K562 (cell line): ENCODE measurements around the gene OR10A3. TPM values are rescaled to one million over a fixed set of nuclear protein-coding genes. Genes with fewer than 3 reads are reported as not detected.

Experiments
- ATAC-seq: fragments of 200-7000 bp; cut with Tn5 transposase; 3 replicates; pipeline ENCODE4 v1.9.1; 2020; ENCODE audit warnings: moderate library complexity
- BruUV-seq: library from RNA; stranded (reverse); fragments of 400-500 nt; replicated peaks from 2 replicates; lab custom pipeline; 2021; lab: Mats Ljungman, UMichigan
- CTCF ChIA-PET: fragments of 300-600 bp; formaldehyde crosslinking; extraction: SDS; loops from one replicate; lab custom pipeline; 2021; ENCODE audit warnings: low intra/inter-chr PET ratio; lab: Yijun Ruan, JAX
- POLR2A ChIA-PET: fragments of 300-600, 350-650 bp; sonication (Branson Sonifier 250); formaldehyde crosslinking; extraction: SDS; loops from one replicate; lab custom pipeline; 2021; ENCODE audit warnings: antibody characterized with exemption, inconsistent platforms; lab: Yijun Ruan, JAX
- DNase-seq, 4 experiments: peaks; one replicate each; pipeline versions ENCODE4 v3.0.0 to v3.0.0-alpha.2; 2011 to 2018; ENCODE audit warnings: low spot score in 3 of 4, mixed read lengths in 3 of 4; ENCODE audit errors: extremely low read depth in 1 of 4
- FAIRE-seq: peaks from 2 replicates; lab custom pipeline; 2011; peaks lifted over from hg19 to GRCh38; lab: Jason Lieb, UNC
- H2AFZ ChIP-seq: 2 replicates; pipeline ENCODE4 v1.6.0; 2011; ENCODE audit warnings: low read depth, low read length, control low read depth, inconsistent platforms
- H3K27ac ChIP-seq: fragments of 200-600 bp; 3 replicates; pipeline ENCODE4 v1.8.0; 2011; ENCODE audit warnings: low read depth, mild to moderate bottlenecking, control low read depth, inconsistent platforms, low read length, moderate library complexity, mixed read lengths; ENCODE audit errors: extremely low read depth
- H3K27me3 ChIP-seq, 2 experiments: fragments of 300-600 bp in 1 of 2; 2 replicates in 1 of 2; 3 replicates in 1 of 2; pipeline versions ENCODE4 v1.6.0 to v1.8.0; 2011; ENCODE audit warnings: inconsistent platforms in 2 of 2, low read length in 2 of 2, mild to moderate bottlenecking in 1 of 2, mixed read lengths in 1 of 2, moderate library complexity in 1 of 2; ENCODE audit not compliant: control insufficient read depth in 2 of 2, insufficient read depth in 2 of 2
- H3K36me3 ChIP-seq: fragments of 300-600 bp; 3 replicates; pipeline ENCODE4 v1.8.0; 2011; ENCODE audit warnings: mild to moderate bottlenecking, low read length, inconsistent platforms; ENCODE audit not compliant: control insufficient read depth, insufficient read depth
- H3K4me1 ChIP-seq, 2 experiments: fragments of 200-600 bp in 1 of 2; replicated peaks in 1 of 2; 2 replicates in 1 of 2; 3 replicates in 1 of 2; pipeline versions ENCODE4 v1.5.1 to v1.8.0; 2011; ENCODE audit warnings: inconsistent platforms in 2 of 2, low read length in 2 of 2, mild to moderate bottlenecking in 1 of 2, mixed read lengths in 1 of 2, moderate library complexity in 1 of 2; ENCODE audit not compliant: control insufficient read depth in 2 of 2, insufficient read depth in 2 of 2
- H3K4me2 ChIP-seq: 2 replicates; pipeline ENCODE4 v1.6.1; 2011; ENCODE audit warnings: low read length, control low read depth, inconsistent platforms, mixed read lengths; ENCODE audit not compliant: insufficient read depth
- H3K4me3 ChIP-seq: fragments of 200-600 bp; sonication (generic), shearing (Covaris generic); 2 replicates; pipeline ENCODE4 v1.5.1; 2016; ENCODE audit warnings: control low read depth, inconsistent platforms
- H3K79me2 ChIP-seq: fragments of 200-600 bp; 3 replicates; pipeline ENCODE4 v1.8.0; 2011; ENCODE audit warnings: low read length, inconsistent platforms; ENCODE audit not compliant: control insufficient read depth, insufficient read depth
- H3K9ac ChIP-seq, 2 experiments: 2 replicates each; pipeline versions ENCODE4 v1.6.0 to v1.6.1; 2011; ENCODE audit warnings: low read depth in 2 of 2, low read length in 2 of 2, control low read depth in 1 of 2, inconsistent platforms in 1 of 2, mild to moderate bottlenecking in 1 of 2, mixed read lengths in 1 of 2; ENCODE audit not compliant: insufficient read depth in 1 of 2
- H3K9me1 ChIP-seq: one replicate; pipeline ENCODE4 v1.6.0; 2011; ENCODE audit warnings: inconsistent platforms, mild to moderate bottlenecking, low read length, moderate library complexity; ENCODE audit not compliant: control insufficient read depth, insufficient read depth
- H3K9me3 ChIP-seq: replicated peaks from 2 replicates; pipeline ENCODE4 v1.5.1; 2011; ENCODE audit warnings: low read depth, low read length, inconsistent platforms; ENCODE audit not compliant: control insufficient read depth, insufficient read depth
- H4K20me1 ChIP-seq: replicated peaks from 2 replicates; pipeline ENCODE4 v1.6.1; 2011; ENCODE audit warnings: low read length, inconsistent platforms, mixed read lengths; ENCODE audit not compliant: control insufficient read depth, insufficient read depth
- CBX1 ChIP-seq: sonication (generic); IDR thresholded peaks from 2 replicates; pipeline ENCODE4 v1.6.1; 2016; ENCODE audit warnings: antibody characterized with exemption, low read depth, mild to moderate bottlenecking
- CREM ChIP-seq: IDR thresholded peaks from 2 replicates; pipeline ENCODE4 v1.6.1; 2014; ENCODE audit warnings: antibody characterized with exemption, low read depth
- CXXC5 ChIP-seq: fragments of 250-450 bp; sonication (Bioruptor Pico); IDR thresholded peaks from 2 replicates; pipeline ENCODE4 v1.8.0; 2022; ENCODE audit warnings: inconsistent platforms, mild to moderate bottlenecking, moderate library complexity
- ERF ChIP-seq: fragments of 450-650 bp; formaldehyde crosslinking; IDR thresholded peaks from 2 replicates; pipeline ENCODE4 v1.4.0; 2020; ENCODE audit warnings: mild to moderate bottlenecking, mixed read lengths
- ESRRA ChIP-seq: fragments of 450-650 bp; IDR thresholded peaks from 2 replicates; pipeline ENCODE4 v1.6.1; 2014; ENCODE audit warnings: low read depth, mild to moderate bottlenecking, moderate library complexity, borderline replicate concordance
- ESRRB ChIP-seq: fragments of 250-450 bp; sonication (Bioruptor Pico); IDR thresholded peaks from 2 replicates; pipeline ENCODE4 v1.5.0; 2020; ENCODE audit warnings: mild to moderate bottlenecking, moderate library complexity, borderline replicate concordance
- RFX5 ChIP-seq: IDR thresholded peaks from 2 replicates; pipeline ENCODE4 v1.6.1; 2011; ENCODE audit warnings: low read depth, mild to moderate bottlenecking, improper control_type of control experiment, low read length
- SAP30 ChIP-seq: fragments of 200-600 bp; sonication (generic); IDR thresholded peaks from 2 replicates; pipeline ENCODE4 v1.6.1; 2012; ENCODE audit warnings: borderline replicate concordance, low read depth, mild to moderate bottlenecking, moderate library complexity, low read length, control low read depth, inconsistent platforms; ENCODE audit not compliant: insufficient read depth, poor library complexity, severe bottlenecking
- SETDB1 ChIP-seq: IDR thresholded peaks from one replicate; pipeline ENCODE4 v1.6.1; 2012; ENCODE audit warnings: low read length, control low read depth, inconsistent platforms
- TBP ChIP-seq: optimal IDR thresholded peaks from 2 replicates; pipeline ENCODE3; 2011; ENCODE audit warnings: low read depth, low read length, improper control_type of control experiment
- ZNF668 ChIP-seq: fragments of 250-450 bp; sonication (Bioruptor Pico); IDR thresholded peaks from 2 replicates; pipeline ENCODE4 v1.8.0; 2022; ENCODE audit warnings: mild to moderate bottlenecking, inconsistent platforms
- WGBS: fragments of 100-300 bp; shearing (Covaris generic); methylation state at CpG from one replicate; pipeline ENCODE4 v1.1.6; 2016; ENCODE audit warnings: low coverage, mixed read lengths; ENCODE audit not compliant: insufficient coverage; ENCODE audit errors: missing lambda C conversion rate; 5-methylcytosine and 5-hydroxymethylcytosine counted together
- in situ Hi-C: fragments of 300-500 bp; cut with MboI; formaldehyde crosslinking; loops from 4 replicates; pipeline ENCODE4 v1.15.0; 2018; ENCODE audit warnings: inconsistent platforms, mixed read lengths
- intact Hi-C: fragments of 100-400 bp; cut with micrococcal nuclease; formaldehyde crosslinking; loops from 2 replicates; pipeline ENCODE4 v1.14.2; 2022
- polyA plus RNA-seq, 8 experiments: library from polyadenylated mRNA; depleted of rRNA in 4 of 8; stranded (reverse) in 5 of 8; unstranded in 3 of 8; fragments of >200 nt; fragmentation: Nextera tagmentation in 2 of 8; fragmentation: Illumina TruSeq in 1 of 8; extraction: Ambion mirVana in 2 of 8; extraction: Trizol in 1 of 8; gene quantifications; 2 replicates each; pipeline versions ENCODE4 v1.2.1 to v1.2.3, GENCODE V29; 2011 to 2014; ENCODE audit warnings: inconsistent platforms in 1 of 8, missing spikeins in 1 of 8
- total RNA-seq, 7 experiments: library from RNA; depleted of rRNA in 6 of 7; stranded (reverse); fragments of >200 nt in 6 of 7; fragmentation: Illumina TruSeq in 2 of 7; extraction: Trizol in 2 of 7; gene quantifications; 2 replicates each; pipeline versions ENCODE4 v1.2.1 to v1.2.3, GENCODE V29; 2011 to 2021; ENCODE audit warnings: low replicate concordance in 1 of 7
- TF ChIP-seq, protein P1 (sequence below): fragments of 450-650 bp; IDR thresholded peaks from 2 replicates; pipeline ENCODE4 v1.6.1; 2016; ENCODE audit warnings: borderline replicate concordance
- TF ChIP-seq, protein P2 (sequence below): IDR thresholded peaks from 3 replicates; pipeline ENCODE4 v1.6.1; 2011; ENCODE audit warnings: borderline replicate concordance, mild to moderate bottlenecking, moderate library complexity; ENCODE audit not compliant: insufficient read length; ENCODE audit errors: extremely low read depth

OR10A3 gene
- total and polyA plus RNA-seq, 9 of the 15 experiments (the other 6 are each of a cell fraction or from before 2014, with no cell fraction given) = not detected

GRCh38 chr11:7911011-7911410 lies 30.5 kb downstream of the OR10A3 start:
- Histone ChIP-seq H3K79me2 (no peaks in the 10 kb centered on the region), H3K9me3 (no peaks in the 10 kb centered on the region), H3K4me3 (no peak overlapping the region), H3K9me1 (no peaks in the 10 kb centered on the region), H3K4me2 (no peak overlapping the region), H2AFZ (no peak overlapping the region), H3K4me1 (no peaks in the 10 kb centered on the region), H3K36me3 (no peaks in the 10 kb centered on the region), H3K9ac (no peak overlapping the region), H3K27me3 (no peaks in the 10 kb centered on the region; a peak in 1 of 5 replicates), H4K20me1 (no peaks in the 10 kb centered on the region), H3K27ac (no peak overlapping the region)
- POLR2A ChIA-PET = no interaction called here
- no peak for FAIRE-seq
- no TSS peak for BruUV-seq
- intact Hi-C loops = no loop called here
- in situ Hi-C loops = no loop called here
- ATAC-seq = no peak
- CTCF ChIA-PET = no interaction called here
- TF ChIP-seq CXXC5 = no peak
- no peak for TF ChIP-seq SAP30
- TF ChIP-seq RFX5 = no peak
- no peak for TF ChIP-seq ZNF668 (CRISPR knock-in tag)
- no peak for TF ChIP-seq TBP
- TF ChIP-seq SETDB1 = no peak
- no peak for TF ChIP-seq CREM
- no peak for DNase-seq

DNA sequence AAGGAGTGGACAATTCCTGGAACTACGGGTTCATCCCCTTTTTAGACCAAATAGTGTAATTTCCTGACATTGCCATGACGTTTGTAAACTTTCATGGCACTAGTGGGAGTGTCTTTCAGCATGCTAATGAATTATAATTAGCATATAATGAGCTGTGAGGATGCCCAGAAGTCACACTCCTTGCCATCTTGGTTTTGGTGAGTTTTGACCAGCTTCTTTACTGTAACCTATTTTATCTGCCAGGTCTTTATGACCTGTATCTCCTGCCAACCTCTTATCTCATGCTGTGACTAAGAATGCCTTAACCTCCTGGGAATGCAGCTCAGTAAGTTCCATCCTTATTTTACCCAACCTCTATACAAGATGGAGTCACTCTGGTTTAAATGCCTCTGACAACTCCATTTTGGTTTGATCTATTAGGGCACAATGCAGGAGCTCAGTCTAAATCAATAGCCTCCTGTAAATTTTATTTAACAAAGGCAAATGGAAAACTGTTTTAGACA lies 31.2 kb downstream of the OR10A3 start:
- in situ Hi-C loops = no loop called here
- ChIA-PET CTCF (no interaction called here), POLR2A (no interaction called here)
- Histone ChIP-seq H3K79me2 (no peaks in the 10 kb centered on the region), H3K4me3 (no peak overlapping the region), H3K9me3 (no peaks in the 10 kb centered on the region), H3K4me1 (no peaks in the 10 kb centered on the region), H3K27ac (no peak overlapping the region), H4K20me1 (no peaks in the 10 kb centered on the region), H3K36me3 (no peaks in the 10 kb centered on the region), H2AFZ (no peak overlapping the region), H3K27me3 (no peaks in the 10 kb centered on the region; a peak in 2 of 5 replicates), H3K9me1 (no peaks in the 10 kb centered on the region), H3K9ac (no peak overlapping the region), H3K4me2 (no peak overlapping the region)
- FAIRE-seq = no peak
- WGBS = 0% methylated on average over 2 of the region's 2 CpGs
- BruUV-seq = no TSS peak
- ATAC-seq = no peak
- no peak for DNase-seq
- intact Hi-C loops = no loop called here
- TF ChIP-seq ESRRA (no peak), ESRRB (CRISPR knock-in tag) (no peak), CBX1 (no peak), ERF (CRISPR knock-in tag) (no peak)
- TF ChIP-seq, protein P1, sequence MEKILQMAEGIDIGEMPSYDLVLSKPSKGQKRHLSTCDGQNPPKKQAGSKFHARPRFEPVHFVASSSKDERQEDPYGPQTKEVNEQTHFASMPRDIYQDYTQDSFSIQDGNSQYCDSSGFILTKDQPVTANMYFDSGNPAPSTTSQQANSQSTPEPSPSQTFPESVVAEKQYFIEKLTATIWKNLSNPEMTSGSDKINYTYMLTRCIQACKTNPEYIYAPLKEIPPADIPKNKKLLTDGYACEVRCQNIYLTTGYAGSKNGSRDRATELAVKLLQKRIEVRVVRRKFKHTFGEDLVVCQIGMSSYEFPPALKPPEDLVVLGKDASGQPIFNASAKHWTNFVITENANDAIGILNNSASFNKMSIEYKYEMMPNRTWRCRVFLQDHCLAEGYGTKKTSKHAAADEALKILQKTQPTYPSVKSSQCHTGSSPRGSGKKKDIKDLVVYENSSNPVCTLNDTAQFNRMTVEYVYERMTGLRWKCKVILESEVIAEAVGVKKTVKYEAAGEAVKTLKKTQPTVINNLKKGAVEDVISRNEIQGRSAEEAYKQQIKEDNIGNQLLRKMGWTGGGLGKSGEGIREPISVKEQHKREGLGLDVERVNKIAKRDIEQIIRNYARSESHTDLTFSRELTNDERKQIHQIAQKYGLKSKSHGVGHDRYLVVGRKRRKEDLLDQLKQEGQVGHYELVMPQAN = no peak
- TF ChIP-seq, protein P2, sequence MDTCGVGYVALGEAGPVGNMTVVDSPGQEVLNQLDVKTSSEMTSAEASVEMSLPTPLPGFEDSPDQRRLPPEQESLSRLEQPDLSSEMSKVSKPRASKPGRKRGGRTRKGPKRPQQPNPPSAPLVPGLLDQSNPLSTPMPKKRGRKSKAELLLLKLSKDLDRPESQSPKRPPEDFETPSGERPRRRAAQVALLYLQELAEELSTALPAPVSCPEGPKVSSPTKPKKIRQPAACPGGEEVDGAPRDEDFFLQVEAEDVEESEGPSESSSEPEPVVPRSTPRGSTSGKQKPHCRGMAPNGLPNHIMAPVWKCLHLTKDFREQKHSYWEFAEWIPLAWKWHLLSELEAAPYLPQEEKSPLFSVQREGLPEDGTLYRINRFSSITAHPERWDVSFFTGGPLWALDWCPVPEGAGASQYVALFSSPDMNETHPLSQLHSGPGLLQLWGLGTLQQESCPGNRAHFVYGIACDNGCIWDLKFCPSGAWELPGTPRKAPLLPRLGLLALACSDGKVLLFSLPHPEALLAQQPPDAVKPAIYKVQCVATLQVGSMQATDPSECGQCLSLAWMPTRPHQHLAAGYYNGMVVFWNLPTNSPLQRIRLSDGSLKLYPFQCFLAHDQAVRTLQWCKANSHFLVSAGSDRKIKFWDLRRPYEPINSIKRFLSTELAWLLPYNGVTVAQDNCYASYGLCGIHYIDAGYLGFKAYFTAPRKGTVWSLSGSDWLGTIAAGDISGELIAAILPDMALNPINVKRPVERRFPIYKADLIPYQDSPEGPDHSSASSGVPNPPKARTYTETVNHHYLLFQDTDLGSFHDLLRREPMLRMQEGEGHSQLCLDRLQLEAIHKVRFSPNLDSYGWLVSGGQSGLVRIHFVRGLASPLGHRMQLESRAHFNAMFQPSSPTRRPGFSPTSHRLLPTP = no peak
